Measurements from ENCODE around the gene LRRTM4.

GRCh38 chr2:76973610-76974009, 548.6 kb downstream of the LRRTM4 start:
- TF ChIP-seq, protein P1, sequence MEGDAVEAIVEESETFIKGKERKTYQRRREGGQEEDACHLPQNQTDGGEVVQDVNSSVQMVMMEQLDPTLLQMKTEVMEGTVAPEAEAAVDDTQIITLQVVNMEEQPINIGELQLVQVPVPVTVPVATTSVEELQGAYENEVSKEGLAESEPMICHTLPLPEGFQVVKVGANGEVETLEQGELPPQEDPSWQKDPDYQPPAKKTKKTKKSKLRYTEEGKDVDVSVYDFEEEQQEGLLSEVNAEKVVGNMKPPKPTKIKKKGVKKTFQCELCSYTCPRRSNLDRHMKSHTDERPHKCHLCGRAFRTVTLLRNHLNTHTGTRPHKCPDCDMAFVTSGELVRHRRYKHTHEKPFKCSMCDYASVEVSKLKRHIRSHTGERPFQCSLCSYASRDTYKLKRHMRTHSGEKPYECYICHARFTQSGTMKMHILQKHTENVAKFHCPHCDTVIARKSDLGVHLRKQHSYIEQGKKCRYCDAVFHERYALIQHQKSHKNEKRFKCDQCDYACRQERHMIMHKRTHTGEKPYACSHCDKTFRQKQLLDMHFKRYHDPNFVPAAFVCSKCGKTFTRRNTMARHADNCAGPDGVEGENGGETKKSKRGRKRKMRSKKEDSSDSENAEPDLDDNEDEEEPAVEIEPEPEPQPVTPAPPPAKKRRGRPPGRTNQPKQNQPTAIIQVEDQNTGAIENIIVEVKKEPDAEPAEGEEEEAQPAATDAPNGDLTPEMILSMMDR (conservative IDR thresholded peaks at IDR 0.05 in 1 of 2, IDR thresholded peaks at IDR 0.05 in 1 of 2; ENCODE audit: low read depth in 1 of 2, low read length in 2 of 2), result no peak
- TF ChIP-seq EZH2 (IDR thresholded peaks at IDR 0.05; ENCODE audit: low read length, missing control alignments), result no peak
